ENCODE measurements around the gene POU2AF2.

DNA sequence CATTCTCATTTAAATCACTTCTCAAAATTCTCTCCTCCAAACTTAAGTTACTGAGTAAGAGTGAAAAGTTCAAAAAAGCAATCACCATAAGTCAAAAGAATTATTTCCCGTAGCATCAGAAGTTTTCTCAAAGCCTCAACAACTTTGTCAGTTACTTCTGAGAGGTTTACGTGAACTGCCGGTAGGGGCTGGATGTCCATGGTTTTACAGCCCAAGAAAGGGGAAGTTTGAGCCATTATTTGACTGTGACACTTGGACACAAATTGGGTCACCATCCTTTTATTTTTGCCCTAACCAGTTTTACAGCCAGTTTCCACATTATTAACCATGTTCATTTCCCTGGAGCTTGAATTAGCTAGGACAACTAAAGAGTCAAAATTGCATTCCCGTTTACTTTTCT is 60.4 kb downstream of the POU2AF2 start:
- no peak for TF ChIP-seq FOXM1 (IDR thresholded peaks at IDR 0.05; ENCODE audit: borderline replicate concordance, low read depth)
- TF ChIP-seq EP300 (IDR thresholded peaks at IDR 0.05; ENCODE audit: borderline replicate concordance) = no peak
- TF ChIP-seq RAD21 (IDR thresholded peaks at IDR 0.05; ENCODE audit: low read depth) = no peak
- TF ChIP-seq CREB1 (IDR thresholded peaks at IDR 0.05; ENCODE audit: low read depth) = no peak
- TF ChIP-seq TAF1 (IDR thresholded peaks at IDR 0.05; ENCODE audit: low read depth) = no peak
- TF ChIP-seq YY1 (IDR thresholded peaks at IDR 0.05; ENCODE audit: low read depth) = no peak
